ENCODE measurements around the gene LUZP2. TPM values are rescaled to one million over a fixed set of nuclear protein-coding genes. Genes with fewer than 3 reads are reported as not detected.

The LUZP2 gene
- 0.03 to 0.08 TPM in 2 of 3 replicates, not detected in the other for polyA plus RNA-seq
- polyA plus RNA-seq (2011; ENCODE audit: low read depth), result not detected
- polyA plus RNA-seq (2011; cell fraction: cytosol; rRNA removed), result not detected in 2 replicates
- not detected in 2 replicates for polyA plus RNA-seq (2011; cell fraction: nucleus; rRNA removed)
- polyA plus RNA-seq (2012; ENCODE audit: low replicate concordance), result not detected in 2 replicates
- 0.03 TPM in 1 of 3 replicates, not detected in the others for polyA minus RNA-seq
- polyA minus RNA-seq (2011; cell fraction: cytosol; rRNA and poly(A)+ RNA removed), result not detected
- not detected in 2 replicates for polyA minus RNA-seq (2011; cell fraction: nucleus; rRNA and poly(A)+ RNA removed)

GRCh38 chr11:24496736-24497725 is at the start of gene LUZP2:
LUZP2 (plus strand) TSS chr11:24497053.
- Histone ChIP-seq H3K9me3 (ENCODE audit: control insufficient read depth, low read depth, low read length) (no peaks in the 10 kb centered on the region), H4K20me1 (ENCODE audit: control insufficient read depth, extremely low read depth, insufficient read depth, low read length) (no peaks in the 10 kb centered on the region), H3K36me3 (ENCODE audit: control insufficient read depth in 2 of 2, extremely low read depth in 1 of 2, insufficient read depth in 2 of 2, low read length in 2 of 2) (no peaks in the 10 kb centered on the region), H3K27ac (ENCODE audit: control insufficient read depth, insufficient read depth, low read length) (no peak within 1 kb of the TSS), H3K4me3 (ENCODE audit: control insufficient read depth in 2 of 3, extremely low read depth in 1 of 3, insufficient read depth in 2 of 3, low read depth in 1 of 3, low read length in 3 of 3) (peak within 1 kb of the TSS; percentile 31 to 65 (median 57)), H3K79me2 (ENCODE audit: control insufficient read depth, insufficient read depth, low read length) (no peaks in the 10 kb centered on the region), H3K9me1 (ENCODE audit: control insufficient read depth, extremely low read depth, insufficient read depth, low read length) (no peaks in the 10 kb centered on the region), H3K4me1 (ENCODE audit: control insufficient read depth, extremely low read depth, insufficient read depth, low read length) (peaks cover 9% of the 10 kb centered on the region), H3K9ac (ENCODE audit: control insufficient read depth, extremely low read depth, insufficient read depth, low read length) (no peak within 1 kb of the TSS), H3K4me2 (ENCODE audit: control insufficient read depth, extremely low read depth, insufficient read depth, low read depth, low read length) (peak within 1 kb of the TSS; percentile 90), H3K27me3 (ENCODE audit: control insufficient read depth, extremely low read depth, insufficient read depth, low read length) (peaks cover 25% of the 10 kb centered on the region), H2AFZ (ENCODE audit: control insufficient read depth, low read length) (peak within 1 kb of the TSS; percentile 58)
- DNase-seq (ENCODE audit: low read depth, low spot score) (no peak), FAIRE-seq (no peak)
- TF ChIP-seq CTCF (optimal IDR thresholded peaks at IDR 0.05 in 1 of 3, IDR thresholded peaks at IDR 0.05 in 1 of 3, conservative IDR thresholded peaks at IDR 0.05 in 1 of 3; ENCODE audit: extremely low read depth in 1 of 3, insufficient read depth in 2 of 3, low read length in 3 of 3) (peak in 1 of 3 experiments; percentile 32), EZH2 (IDR thresholded peaks at IDR 0.05; ENCODE audit: low read length) (peak; percentile 29)
- dilution Hi-C loops (cut with MboI; ENCODE audit: extremely low pct_ligation_motif_present, low sequenced_read_pairs), result no loop called here

- H3K79me2 ChIP-seq (ENCODE audit: control insufficient read depth, insufficient read depth, low read length), result no peaks in the 10 kb centered on the region
- no peak for TF ChIP-seq EZH2 (IDR thresholded peaks at IDR 0.05; ENCODE audit: low read length)
- no peak for TF ChIP-seq CTCF (optimal IDR thresholded peaks at IDR 0.05 in 1 of 3, IDR thresholded peaks at IDR 0.05 in 1 of 3, conservative IDR thresholded peaks at IDR 0.05 in 1 of 3; ENCODE audit: extremely low read depth in 1 of 3, insufficient read depth in 2 of 3, low read length in 3 of 3)
Observed at GRCh38 chr11:24453129-24453718, 43.6 kb upstream of the LUZP2 start.

More at GRCh38 chr11:24453129-24453718, 43.6 kb upstream of the LUZP2 start:
- no peak overlapping the region for H2AFZ ChIP-seq (ENCODE audit: control insufficient read depth, low read length)
- no peaks in the 10 kb centered on the region for H3K27me3 ChIP-seq (ENCODE audit: control insufficient read depth, extremely low read depth, insufficient read depth, low read length)
- no peak for DNase-seq (ENCODE audit: low read depth, low spot score)
- no peak overlapping the region for H3K9ac ChIP-seq (ENCODE audit: control insufficient read depth, extremely low read depth, insufficient read depth, low read length)
- no peak overlapping the region for H3K4me2 ChIP-seq (ENCODE audit: control insufficient read depth, extremely low read depth, insufficient read depth, low read depth, low read length)
- no peaks in the 10 kb centered on the region for H3K36me3 ChIP-seq (ENCODE audit: control insufficient read depth in 2 of 2, extremely low read depth in 1 of 2, insufficient read depth in 2 of 2, low read length in 2 of 2)
- dilution Hi-C loops (cut with MboI; ENCODE audit: extremely low pct_ligation_motif_present, low sequenced_read_pairs), result no loop called here
- FAIRE-seq, result no peak
- no peak overlapping the region for H3K27ac ChIP-seq (ENCODE audit: control insufficient read depth, insufficient read depth, low read length)
- no peaks in the 10 kb centered on the region for H3K9me1 ChIP-seq (ENCODE audit: control insufficient read depth, extremely low read depth, insufficient read depth, low read length)
- no peaks in the 10 kb centered on the region for H3K4me1 ChIP-seq (ENCODE audit: control insufficient read depth, extremely low read depth, insufficient read depth, low read length)
- no peaks in the 10 kb centered on the region for H4K20me1 ChIP-seq (ENCODE audit: control insufficient read depth, extremely low read depth, insufficient read depth, low read length)
- H3K4me3 ChIP-seq (ENCODE audit: control insufficient read depth in 2 of 3, extremely low read depth in 1 of 3, insufficient read depth in 2 of 3, low read depth in 1 of 3, low read length in 3 of 3), result no peak overlapping the region
- H3K9me3 ChIP-seq (ENCODE audit: control insufficient read depth, low read depth, low read length), result no peaks in the 10 kb centered on the region
